ENCODE results near the gene PXDC1.
"Not testable (repeated sequence)": the region's sequence is repeated elsewhere in the genome, so short reads cannot be mapped to it uniquely, and the experiment has no call there.

Gene PXDC1

GRCh38 chr6:3722785-3723184, 28.7 kb downstream of the PXDC1 start:
- H3K27ac ChIP-seq = no peak overlapping the region
- TF ChIP-seq CTCF (IDR thresholded peaks at IDR 0.05) (no peak), ZFX (IDR thresholded peaks at IDR 0.05; ENCODE audit: borderline replicate concordance) (no peak)

- H3K27ac ChIP-seq = no peak overlapping the region
- TF ChIP-seq ZFX (IDR thresholded peaks at IDR 0.05; ENCODE audit: borderline replicate concordance) (no peak), CTCF (IDR thresholded peaks at IDR 0.05) (no peak)
These were observed 29.5 kb downstream of the PXDC1 start for GRCh38 chr6:3721810-3722621.

DNA sequence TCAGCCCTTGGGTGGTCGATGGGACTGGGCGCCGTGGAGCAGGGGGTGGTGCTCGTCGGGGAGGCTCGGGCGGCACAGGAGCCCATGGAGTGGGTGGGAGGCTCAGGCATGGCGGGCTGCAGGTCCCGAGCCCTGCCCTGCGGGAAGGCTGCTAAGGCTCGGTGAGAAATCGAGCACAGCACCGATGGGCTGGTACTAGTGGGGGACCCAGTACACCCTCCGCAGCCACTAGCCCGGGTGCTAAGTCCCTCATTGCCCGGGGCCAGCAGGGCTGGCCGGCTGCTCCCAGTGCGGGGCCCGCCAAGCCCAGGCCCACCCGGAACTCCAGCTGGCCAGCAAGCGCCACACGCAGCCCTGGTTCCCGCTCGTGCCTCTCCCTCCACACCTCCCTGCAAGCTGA, 30.7 kb downstream of the PXDC1 start:
- H3K27ac ChIP-seq = not testable (repeated sequence)

DNA sequence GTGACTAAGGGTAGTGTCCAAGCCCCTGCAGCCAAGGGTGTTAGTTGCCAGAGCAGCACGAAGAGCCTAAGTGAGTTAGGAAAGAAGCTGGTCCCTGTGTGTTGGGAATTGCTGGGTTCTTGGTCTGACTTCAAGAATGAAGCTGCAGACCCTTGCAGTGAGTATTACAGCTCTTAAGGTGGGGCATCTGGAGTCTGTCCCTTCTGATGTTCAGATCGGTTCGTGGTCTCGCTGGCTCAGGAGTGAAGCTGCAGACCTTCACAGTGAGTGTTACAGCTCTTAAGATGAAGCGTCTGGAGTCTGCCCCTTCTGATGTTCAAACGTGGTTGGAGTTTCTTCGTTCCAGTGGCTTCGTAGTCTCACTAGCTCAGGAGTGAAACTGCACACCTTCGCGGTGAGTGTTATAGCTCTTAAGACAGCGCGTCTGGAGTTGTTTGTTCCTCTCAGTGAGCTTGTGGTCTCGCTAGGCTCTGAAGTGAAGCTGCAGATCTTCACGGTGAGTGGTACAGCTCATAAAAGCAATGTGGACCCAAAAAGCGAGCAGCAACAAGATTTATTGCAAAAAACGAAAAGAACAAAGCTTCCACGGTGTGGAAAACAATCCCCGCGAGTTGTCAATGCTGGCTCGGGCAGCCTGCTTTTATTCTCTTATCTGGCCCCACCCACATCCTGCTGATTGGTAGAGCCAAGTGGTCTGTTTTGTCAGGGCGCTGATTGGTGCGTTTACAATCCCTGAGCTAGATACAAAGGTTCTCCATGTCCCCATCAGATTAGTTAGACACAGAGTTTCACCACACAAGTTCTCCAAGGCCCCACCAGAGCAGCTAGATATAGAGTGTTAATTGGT, 31.8 kb downstream of the PXDC1 start:
- H3K27ac ChIP-seq = no peak overlapping the region
- TF ChIP-seq ZFX (IDR thresholded peaks at IDR 0.05; ENCODE audit: borderline replicate concordance) (no peak), CTCF (IDR thresholded peaks at IDR 0.05) (no peak)

DNA sequence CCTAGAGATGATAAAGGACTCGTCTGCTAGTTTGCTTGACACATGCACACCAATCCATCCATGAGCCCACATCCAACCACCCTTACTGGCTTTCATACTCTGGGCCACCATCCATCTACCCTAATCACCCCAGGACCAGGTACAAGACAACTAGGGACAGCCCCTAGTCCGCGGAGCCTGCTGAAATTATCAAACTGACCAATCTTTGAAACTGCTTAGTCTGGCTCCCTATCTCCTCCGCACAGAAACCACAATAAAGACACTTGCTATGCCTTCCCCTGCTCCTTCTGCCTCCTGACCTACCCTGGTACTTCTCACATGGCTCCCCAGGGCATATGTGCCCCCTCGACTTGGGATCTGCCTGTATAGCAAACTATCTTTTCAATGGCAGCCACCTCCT, 33.1 kb downstream of the PXDC1 start:
- no peak for TF ChIP-seq ZFX (IDR thresholded peaks at IDR 0.05; ENCODE audit: borderline replicate concordance)
- H3K27ac ChIP-seq = no peak overlapping the region

GRCh38 chr6:3715285-3715684, 36.2 kb downstream of the PXDC1 start:
- TF ChIP-seq ZFX (IDR thresholded peaks at IDR 0.05; ENCODE audit: borderline replicate concordance) = no peak
- no peak for TF ChIP-seq CTCF (IDR thresholded peaks at IDR 0.05)
- H3K27ac ChIP-seq = no peak overlapping the region

GRCh38 chr6:3714768-3715167, 36.7 kb downstream of the PXDC1 start:
- no peak overlapping the region for H3K27ac ChIP-seq
- TF ChIP-seq ZFX (IDR thresholded peaks at IDR 0.05; ENCODE audit: borderline replicate concordance) (no peak), CTCF (IDR thresholded peaks at IDR 0.05) (no peak)

DNA sequence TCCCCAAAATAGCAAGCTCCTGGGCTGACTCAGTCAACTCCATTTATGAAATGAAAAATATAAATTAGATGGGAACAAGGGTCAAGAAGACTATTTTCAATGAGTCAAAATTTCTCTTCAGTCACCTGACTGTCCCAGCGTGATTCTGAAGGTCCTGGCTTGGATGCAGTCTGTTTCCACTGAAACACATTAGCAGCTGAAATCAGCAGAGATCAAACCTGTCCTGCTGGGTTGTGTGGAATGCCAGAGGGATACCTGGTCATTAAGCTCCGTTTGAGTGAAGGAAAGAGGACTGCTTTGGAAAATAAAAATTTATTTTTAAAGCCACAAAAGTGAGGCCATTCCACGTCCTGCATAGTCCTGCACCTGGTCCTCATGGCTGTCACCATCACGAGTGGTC, 37.4 kb downstream of the PXDC1 start:
- TF ChIP-seq CTCF (IDR thresholded peaks at IDR 0.05) = no peak
- no peak for TF ChIP-seq ZFX (IDR thresholded peaks at IDR 0.05; ENCODE audit: borderline replicate concordance)
- H3K27ac ChIP-seq = no peak overlapping the region
